Mononuclear cell (primary cell): ENCODE data around the gene IL17B. TPM values are rescaled to one million over a fixed set of nuclear protein-coding genes. Genes with fewer than 3 reads are reported as not detected.

Source experiments
- H3K27me3 ChIP-seq: 2 replicates; pipeline ENCODE4 v1.6.0; 2011; ENCODE audit warnings: low read length, control low read depth; ENCODE audit not compliant: insufficient read depth
- H3K4me1 ChIP-seq: 2 replicates; pipeline ENCODE4 v1.5.1; 2011; ENCODE audit warnings: mild to moderate bottlenecking, low read length, control low read depth; ENCODE audit not compliant: insufficient read depth
- H3K4me3 ChIP-seq: 2 replicates; pipeline ENCODE4 v1.5.1; 2011; ENCODE audit warnings: mild to moderate bottlenecking, low read length, moderate library complexity
- H3K9me3 ChIP-seq: 2 replicates; pipeline ENCODE4 v1.5.1; 2011; ENCODE audit warnings: low read depth, mild to moderate bottlenecking, control low read depth, low read length
- total RNA-seq: library from RNA; depleted of rRNA; stranded (reverse); fragments of >200 nt; gene quantifications from one replicate; pipeline ENCODE4 v1.2.3, GENCODE V29; 2012

The IL17B gene, protein sequence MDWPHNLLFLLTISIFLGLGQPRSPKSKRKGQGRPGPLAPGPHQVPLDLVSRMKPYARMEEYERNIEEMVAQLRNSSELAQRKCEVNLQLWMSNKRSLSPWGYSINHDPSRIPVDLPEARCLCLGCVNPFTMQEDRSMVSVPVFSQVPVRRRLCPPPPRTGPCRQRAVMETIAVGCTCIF
- total RNA-seq = not detected

DNA sequence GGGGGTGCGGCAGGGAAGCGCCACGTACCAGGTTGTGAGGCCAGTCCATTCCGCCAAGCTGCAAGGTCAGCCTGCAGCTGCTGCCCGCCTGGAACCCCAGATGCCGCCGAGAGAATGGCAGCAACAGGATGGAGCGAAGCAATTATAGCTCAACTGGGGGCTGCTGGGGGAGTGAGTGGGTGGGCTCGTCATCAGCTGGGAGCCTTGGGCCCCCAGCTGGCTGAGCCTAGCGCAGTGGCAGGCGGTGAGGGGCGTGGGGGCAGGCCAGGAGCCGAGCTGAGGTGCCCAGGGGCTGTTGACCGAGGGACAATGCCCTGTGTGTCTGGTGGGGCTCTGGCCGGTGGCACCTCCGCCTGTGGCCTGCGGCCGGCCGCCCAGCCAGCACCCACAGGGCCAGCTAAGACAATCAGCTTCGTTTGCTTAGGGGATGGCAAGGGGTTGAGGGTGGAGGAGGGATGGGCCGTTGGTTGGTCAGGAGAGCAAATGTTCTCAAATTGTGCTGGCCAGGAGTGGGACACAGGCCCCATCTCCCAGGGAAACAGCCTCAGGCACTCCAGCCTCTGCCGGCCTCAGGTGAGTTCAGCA, at the start of gene IL17B:
IL17B (minus strand) TSS at position 116 of the 585 bp plus-strand sequence; CDS start at position 49, 67 bp downstream.
- H3K27me3 ChIP-seq = no peaks in the 10 kb centered on the region
- no peaks in the 10 kb centered on the region for H3K9me3 ChIP-seq
- H3K4me3 ChIP-seq = no peak within 1 kb of the TSS
- no peaks in the 10 kb centered on the region for H3K4me1 ChIP-seq

DNA sequence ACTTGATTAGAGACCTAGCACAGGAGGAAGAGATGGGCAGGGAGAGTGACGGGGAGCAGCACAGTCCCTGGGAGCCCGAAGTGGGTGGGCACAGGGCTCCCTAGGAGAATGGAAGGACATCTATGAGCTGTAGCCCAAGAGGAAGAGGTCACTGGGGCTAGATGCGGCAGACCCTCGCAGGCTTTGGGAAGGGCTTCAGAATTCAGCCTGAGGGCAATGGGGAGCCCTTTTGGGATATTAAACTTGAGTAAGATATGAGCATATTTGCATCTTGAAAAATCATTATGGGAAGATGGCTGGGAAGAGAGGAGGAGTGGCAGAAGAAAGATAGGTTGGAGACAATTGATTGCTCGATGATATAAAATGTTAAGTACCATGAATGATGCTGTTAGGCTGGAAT, 48.9 kb upstream of the IL17B start:
- no peak overlapping the region for H3K4me3 ChIP-seq
- peaks cover 25% of the 10 kb centered on the region for H3K4me1 ChIP-seq
- H3K9me3 ChIP-seq = no peaks in the 10 kb centered on the region
- no peaks in the 10 kb centered on the region for H3K27me3 ChIP-seq

DNA sequence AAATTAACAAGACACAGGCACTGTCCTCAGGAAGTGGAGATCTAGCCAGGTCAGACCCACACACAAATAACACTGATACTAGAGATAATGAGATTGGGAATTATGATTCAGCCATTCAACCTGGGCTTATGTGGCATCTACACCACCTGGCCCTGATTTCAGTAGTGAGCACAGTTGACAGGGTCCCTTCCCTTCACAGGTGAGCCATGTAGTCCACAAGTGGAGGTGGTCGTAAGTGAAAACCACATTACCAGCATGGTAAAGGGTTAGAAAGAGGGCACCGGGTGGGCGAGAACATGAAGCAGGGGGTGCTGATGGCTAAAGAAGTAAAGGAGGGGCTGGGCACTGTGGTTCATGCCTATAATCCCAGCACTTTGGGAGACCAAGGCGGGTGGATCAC, 48.3 kb upstream of the IL17B start:
- Histone ChIP-seq H3K4me1 (peaks cover 28% of the 10 kb centered on the region), H3K4me3 (no peak overlapping the region), H3K9me3 (no peaks in the 10 kb centered on the region), H3K27me3 (no peaks in the 10 kb centered on the region)

DNA sequence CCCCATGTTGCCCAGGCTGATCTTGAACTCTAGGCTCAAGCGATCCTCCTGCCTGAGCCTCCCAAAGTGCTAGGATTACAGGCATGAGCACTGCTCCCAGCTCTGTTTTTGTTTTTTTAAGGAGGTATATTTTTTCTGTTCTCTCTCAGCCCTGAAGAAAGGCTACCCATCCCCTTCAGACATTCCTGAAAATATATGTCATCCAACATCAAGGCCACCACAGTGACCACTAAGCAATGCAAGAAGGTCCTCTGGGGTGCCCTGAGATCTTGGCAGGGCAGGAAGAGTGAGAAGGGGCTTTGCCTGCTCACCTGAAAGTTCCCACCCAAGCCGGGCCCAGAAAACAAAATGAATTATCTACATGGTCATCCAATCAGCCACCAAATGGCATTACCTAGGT, 47.8 kb upstream of the IL17B start:
- Histone ChIP-seq H3K27me3 (no peaks in the 10 kb centered on the region), H3K4me1 (peaks cover 29% of the 10 kb centered on the region), H3K4me3 (no peak overlapping the region), H3K9me3 (no peaks in the 10 kb centered on the region)

DNA sequence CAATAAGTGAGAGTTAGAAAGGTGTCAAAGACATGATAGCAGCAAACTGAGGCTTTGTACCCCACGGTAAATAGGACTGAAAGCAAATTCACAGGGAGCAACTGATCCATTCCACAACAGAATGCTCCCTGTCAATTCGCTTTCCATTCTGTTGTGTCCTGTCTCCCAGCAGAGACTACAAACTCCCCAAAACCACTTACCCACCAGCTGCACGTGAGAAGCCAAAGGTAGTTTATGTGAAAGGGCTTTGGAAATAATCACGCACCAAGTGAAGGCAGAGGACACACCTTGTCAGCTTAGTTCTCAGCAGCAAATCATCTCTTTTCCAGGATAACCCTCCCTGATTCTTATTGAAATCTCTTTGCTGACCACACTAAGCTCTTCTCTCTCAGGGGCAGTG, 46.6 kb upstream of the IL17B start:
- no peaks in the 10 kb centered on the region for H3K9me3 ChIP-seq
- no peaks in the 10 kb centered on the region for H3K27me3 ChIP-seq
- no peak overlapping the region for H3K4me3 ChIP-seq
- H3K4me1 ChIP-seq = peaks cover 21% of the 10 kb centered on the region

DNA sequence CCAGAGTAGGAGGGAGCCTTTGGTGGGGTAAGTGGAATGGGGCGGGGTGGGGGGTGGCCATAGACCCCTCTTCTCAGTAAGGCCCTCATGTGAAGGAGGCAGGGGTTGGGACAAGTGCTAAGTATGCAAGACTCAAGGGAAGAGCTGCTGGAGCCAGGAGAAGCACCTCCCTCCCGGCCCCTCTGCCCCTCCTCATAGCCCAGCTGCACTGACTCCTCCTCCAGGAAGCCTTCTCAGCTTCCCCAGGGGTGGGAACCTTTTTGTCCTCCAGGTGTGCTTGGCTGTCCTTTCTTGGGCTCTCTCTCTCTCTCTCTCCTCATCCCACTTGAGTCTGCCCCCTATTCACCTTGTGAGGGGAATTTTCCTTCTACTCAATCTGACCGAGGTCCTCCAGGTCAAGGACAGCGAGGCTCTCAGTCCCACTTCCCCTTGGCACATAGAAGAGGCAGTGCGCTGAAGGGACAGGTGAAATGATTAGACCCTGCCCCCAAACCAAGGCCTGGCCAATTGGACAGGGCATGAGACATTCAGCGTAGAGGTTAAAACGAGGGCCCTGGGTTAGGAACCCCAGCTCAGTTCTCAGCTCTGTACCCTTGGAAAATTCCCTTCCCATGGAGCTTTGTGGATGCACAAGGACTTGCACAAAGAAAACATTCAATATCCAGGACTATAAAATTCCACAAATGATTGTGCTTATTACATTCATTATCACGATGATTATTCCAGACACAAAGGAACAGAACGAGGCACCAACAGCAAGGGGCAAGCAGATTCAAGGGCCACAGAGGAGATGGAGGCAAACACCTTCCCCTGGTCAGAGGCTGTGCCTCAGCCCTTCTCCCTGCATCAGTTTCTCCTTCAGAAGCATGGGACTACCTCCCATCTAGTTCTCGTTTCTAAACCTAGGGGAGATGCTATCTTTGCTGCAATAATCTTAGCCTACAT, 45.6 kb upstream of the IL17B start:
- Histone ChIP-seq H3K4me3 (no peak overlapping the region), H3K9me3 (no peaks in the 10 kb centered on the region), H3K27me3 (no peaks in the 10 kb centered on the region), H3K4me1 (peaks cover 10% of the 10 kb centered on the region)

DNA sequence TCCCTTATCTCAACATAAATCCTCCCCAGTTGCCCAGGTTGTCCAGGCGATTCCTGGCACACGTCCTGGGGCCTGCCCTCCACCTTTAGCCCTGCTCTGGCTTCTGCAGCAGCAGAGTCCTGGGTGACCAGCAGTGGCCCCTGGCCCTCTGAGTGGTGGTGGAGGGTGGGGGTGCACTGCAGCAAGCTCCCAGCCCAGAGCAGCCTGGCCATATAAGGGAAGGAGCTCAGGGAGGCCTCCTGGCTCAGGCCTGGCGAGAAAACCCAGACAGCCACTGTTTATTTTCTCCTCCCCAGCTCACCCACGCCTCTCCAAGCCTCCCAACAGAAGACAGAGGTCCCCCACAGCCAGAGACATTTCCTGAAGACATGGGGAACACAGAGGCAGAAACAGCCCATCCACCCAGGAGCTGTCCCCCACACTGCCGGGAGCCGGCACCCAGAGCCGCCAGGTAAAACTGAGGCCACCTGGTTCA, 44.7 kb upstream of the IL17B start:
- Histone ChIP-seq H3K9me3 (no peaks in the 10 kb centered on the region), H3K27me3 (no peaks in the 10 kb centered on the region), H3K4me1 (peaks cover 7% of the 10 kb centered on the region), H3K4me3 (no peak overlapping the region)

DNA sequence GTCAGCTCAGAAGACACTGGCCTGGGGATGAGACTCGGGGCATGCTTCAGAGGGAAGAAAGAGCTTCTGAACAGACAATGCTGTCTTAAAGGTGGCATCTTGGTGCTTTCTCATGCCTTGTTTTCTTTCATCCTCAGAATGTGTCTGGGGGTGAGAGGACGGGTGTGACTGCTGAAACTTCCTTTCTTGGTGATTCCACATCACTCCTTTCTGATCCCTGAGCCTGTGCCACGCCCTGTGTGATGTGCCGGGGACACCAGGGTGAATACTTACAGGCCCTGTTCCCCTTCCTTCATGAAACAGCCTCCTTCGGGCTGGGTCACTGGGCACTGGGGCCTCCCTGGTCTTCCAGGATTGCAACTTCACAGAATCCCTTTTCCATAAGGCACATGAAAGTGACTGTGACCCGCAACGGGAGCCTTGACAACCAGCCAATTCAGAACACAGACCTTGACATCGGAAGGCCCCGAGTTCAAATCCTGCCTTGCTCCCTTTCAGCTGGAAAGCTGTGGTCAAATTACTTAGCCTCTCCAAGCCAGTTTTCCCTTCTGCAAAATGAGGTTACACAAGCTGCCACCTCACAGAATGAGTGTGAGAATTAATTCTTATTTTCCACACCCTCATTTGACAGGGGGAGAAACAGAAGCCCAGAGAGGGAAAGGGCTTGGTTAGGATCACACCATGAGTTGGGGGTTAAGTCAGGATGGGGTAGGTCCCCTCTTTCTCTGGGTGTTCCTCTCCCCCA, 44.1 kb upstream of the IL17B start:
- no peak overlapping the region for H3K4me3 ChIP-seq
- no peaks in the 10 kb centered on the region for H3K9me3 ChIP-seq
- peaks cover 4% of the 10 kb centered on the region for H3K4me1 ChIP-seq
- H3K27me3 ChIP-seq = no peaks in the 10 kb centered on the region

DNA sequence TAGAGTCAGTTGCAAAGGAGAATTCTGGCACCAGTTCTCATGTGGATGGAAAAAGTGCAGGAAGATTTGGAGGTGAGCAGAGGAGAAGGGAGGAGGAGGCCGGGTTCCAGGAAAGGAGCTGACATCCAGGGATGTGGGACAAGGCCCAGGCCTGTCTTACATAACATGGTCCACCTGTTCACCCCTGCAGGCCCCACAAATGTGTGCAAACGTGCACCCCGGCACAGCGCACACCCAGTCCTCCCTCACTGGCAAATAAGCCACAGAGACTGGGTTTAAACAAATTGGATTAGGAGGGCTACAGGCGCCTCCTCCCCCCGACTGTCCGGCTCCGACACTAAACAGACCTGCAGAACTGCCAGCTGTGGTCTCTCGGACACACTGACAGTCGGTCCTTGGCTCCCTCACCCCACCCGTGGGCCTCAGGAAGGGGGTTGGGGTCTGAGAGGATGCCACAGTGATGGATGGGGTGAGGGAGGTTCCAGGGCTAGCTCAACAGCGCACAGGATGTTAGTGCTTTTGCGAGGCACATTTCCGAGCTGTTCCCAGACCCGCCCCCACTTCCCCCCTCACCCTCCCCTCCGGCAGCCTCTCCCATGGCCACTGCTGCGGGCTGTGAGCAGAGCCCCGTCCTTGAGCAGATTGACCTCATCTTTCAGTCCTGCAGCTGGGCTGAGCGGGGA, 43.4 kb upstream of the IL17B start:
- Histone ChIP-seq H3K9me3 (no peaks in the 10 kb centered on the region), H3K27me3 (no peaks in the 10 kb centered on the region), H3K4me3 (no peak overlapping the region), H3K4me1 (peaks cover 4% of the 10 kb centered on the region)

DNA sequence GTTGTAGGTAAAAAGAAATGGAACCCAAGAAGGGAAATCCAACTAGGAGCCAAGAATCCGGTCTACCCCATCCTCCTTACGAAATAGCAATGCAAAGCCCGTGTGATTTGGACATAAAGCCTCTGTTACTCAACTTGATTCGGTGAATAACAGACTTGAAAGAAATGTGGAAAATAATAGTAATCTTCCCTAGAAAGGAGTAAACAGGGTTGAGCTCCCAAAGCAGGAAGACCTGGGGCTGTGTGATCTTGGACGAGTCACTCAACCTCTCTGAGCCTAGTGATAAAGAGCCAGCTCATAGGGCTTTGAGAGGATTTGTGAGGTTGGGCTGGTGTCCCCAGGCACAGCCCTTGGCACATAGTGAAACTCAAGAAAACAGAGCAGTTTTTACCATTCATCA, 42.7 kb upstream of the IL17B start:
- no peaks in the 10 kb centered on the region for H3K9me3 ChIP-seq
- no peaks in the 10 kb centered on the region for H3K27me3 ChIP-seq
- H3K4me1 ChIP-seq = peaks cover 4% of the 10 kb centered on the region
- no peak overlapping the region for H3K4me3 ChIP-seq

DNA sequence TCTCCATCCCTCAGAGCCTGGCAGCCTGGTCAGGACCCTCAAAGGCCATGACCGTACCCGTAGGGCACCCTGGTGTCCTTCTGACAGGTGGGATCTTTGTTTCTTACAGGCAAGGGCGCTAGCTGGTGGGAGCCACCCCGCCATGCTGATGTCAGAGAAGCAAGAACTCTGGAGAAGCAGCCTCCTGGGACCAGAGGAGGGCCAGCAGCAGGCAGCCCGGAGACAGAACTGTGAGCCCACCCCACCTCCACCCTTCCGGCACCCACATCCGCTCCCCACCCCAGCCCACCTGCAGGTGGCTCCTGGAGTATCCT, 42.2 kb upstream of the IL17B start:
- peaks cover 4% of the 10 kb centered on the region for H3K4me1 ChIP-seq
- H3K9me3 ChIP-seq = no peaks in the 10 kb centered on the region
- H3K4me3 ChIP-seq = no peak overlapping the region
- no peaks in the 10 kb centered on the region for H3K27me3 ChIP-seq

DNA sequence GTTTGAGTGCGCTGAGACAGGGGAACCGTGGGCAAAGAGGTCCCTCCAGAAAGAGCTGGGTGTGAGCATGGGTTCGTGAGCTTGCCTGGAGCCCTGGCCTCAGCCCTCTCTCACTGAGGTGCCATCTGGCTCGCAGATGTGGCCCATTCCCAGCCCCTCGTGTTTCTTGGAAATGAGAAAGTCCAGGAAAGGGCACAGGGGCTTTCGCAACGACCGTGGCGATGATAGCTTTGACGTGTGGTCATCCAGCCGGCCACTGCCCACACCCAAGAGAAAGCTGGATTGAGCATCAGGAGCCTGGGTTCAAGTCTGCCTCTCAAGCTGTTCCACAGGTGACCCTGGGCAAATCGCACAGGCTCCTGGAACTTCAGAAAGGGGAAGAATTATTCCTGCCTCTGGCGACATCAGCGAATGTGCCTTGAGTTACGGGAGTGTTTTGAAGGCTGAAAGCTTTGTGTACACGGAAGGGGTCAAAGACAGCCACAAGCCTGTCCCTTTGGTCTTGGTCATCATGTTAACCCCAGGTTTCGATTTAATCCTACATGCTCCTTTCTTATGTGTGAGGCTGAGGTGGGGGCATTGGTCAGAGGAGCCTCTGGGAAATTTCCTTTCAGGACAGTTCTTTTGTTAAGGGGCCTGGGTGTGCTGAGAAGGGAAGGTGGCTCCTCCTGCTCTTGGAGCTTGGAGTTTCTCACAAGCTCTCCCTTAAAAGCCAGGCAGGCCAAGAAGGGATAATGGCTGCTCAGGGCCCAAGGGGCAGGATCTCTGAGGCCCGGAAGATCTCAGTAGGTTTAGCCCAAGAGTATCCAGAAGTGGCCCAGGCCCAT, 41.7 kb upstream of the IL17B start:
- no peak overlapping the region for H3K4me3 ChIP-seq
- no peaks in the 10 kb centered on the region for H3K27me3 ChIP-seq
- no peaks in the 10 kb centered on the region for H3K9me3 ChIP-seq
- peaks cover 4% of the 10 kb centered on the region for H3K4me1 ChIP-seq

DNA sequence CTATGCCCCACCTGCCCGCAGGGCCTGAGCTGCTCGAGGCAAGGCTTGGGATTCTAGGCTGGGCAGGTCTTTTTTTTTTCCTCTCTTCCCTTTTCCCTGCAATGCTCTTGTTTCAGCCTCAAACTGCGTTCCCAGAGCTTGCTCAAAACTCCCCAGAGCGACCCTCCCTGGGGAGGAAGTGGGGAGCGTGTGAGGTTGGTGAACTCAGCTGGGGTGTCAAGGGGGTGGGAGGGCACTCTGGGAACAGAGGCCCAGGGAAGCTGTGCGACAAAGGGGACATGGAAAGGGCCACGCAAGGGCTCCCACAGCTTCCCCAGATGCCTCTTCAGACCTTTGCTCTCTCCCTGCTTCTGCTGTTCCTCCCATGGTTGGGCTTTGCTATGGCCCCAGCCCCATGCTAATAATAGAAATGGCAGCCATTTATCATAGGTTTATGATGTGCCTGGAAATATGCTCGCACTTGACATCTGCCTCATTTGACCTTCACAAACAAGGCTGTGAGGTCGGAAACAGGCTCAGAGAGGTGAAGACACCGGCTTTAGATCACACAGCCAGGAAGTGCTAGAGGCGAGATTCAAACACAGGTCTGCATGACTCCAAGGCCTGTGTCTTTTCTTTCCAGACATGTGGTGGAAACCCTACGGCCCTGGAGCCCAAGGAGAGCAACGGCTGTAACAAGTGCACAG, 40.9 kb upstream of the IL17B start:
- no peaks in the 10 kb centered on the region for H3K27me3 ChIP-seq
- H3K4me3 ChIP-seq = no peak overlapping the region
- no peaks in the 10 kb centered on the region for H3K9me3 ChIP-seq
- peaks cover 4% of the 10 kb centered on the region for H3K4me1 ChIP-seq
